Measurements from ENCODE around the gene REXO2. TPM values are rescaled to one million over a fixed set of nuclear protein-coding genes. Genes with fewer than 3 reads are reported as not detected.

Gene REXO2
- total RNA-seq, 4 donors from 2014 or later = 29.3 to 177 (median 91.2) TPM

DNA sequence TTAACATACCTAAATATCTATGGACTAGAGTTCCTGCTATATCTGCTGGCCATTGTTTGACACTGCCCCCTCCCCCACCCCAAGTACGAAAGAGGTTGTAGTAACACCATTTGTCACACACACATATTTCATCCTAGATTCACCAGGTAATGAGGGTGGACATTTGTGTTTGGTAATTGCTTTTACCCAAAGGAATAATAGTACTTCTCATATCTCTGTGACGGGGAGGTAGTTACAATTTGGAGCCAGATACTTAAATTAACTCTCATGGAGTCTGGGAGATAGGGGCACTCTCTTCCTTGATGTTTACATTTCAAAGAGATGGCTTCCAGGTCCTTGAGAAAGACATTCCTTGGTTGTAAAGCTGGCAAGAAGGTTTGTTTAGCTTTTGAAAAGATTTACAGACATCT, 38.7 kb downstream of the REXO2 start:
- intact Hi-C loops (cut with DNase I; ENCODE audit: low total_unique reads) = no loop called here
- no peak for DNase-seq
- Histone ChIP-seq H3K36me3 (no peaks in the 10 kb centered on the region), H3K9me3 (no peaks in the 10 kb centered on the region), H3K4me1 (peaks cover 0 to 5% of the 10 kb centered on the region in 2 donors), H3K27me3 (no peaks in the 10 kb centered on the region), H3K27ac (no peak overlapping the region), H3K4me3 (no peak overlapping the region)
- ATAC-seq = no peak
- TF ChIP-seq, protein P1, sequence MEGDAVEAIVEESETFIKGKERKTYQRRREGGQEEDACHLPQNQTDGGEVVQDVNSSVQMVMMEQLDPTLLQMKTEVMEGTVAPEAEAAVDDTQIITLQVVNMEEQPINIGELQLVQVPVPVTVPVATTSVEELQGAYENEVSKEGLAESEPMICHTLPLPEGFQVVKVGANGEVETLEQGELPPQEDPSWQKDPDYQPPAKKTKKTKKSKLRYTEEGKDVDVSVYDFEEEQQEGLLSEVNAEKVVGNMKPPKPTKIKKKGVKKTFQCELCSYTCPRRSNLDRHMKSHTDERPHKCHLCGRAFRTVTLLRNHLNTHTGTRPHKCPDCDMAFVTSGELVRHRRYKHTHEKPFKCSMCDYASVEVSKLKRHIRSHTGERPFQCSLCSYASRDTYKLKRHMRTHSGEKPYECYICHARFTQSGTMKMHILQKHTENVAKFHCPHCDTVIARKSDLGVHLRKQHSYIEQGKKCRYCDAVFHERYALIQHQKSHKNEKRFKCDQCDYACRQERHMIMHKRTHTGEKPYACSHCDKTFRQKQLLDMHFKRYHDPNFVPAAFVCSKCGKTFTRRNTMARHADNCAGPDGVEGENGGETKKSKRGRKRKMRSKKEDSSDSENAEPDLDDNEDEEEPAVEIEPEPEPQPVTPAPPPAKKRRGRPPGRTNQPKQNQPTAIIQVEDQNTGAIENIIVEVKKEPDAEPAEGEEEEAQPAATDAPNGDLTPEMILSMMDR (IDR thresholded peaks at IDR 0.05 in 4 of 5, conservative IDR thresholded peaks at IDR 0.05 in 1 of 5) = no peak
- no peak for TF ChIP-seq POLR2A (IDR thresholded peaks at IDR 0.05)
- in situ Hi-C loops (cut with MboI; ENCODE audit: low sequenced_read_pairs in 4 of 4) = no loop called here

DNA sequence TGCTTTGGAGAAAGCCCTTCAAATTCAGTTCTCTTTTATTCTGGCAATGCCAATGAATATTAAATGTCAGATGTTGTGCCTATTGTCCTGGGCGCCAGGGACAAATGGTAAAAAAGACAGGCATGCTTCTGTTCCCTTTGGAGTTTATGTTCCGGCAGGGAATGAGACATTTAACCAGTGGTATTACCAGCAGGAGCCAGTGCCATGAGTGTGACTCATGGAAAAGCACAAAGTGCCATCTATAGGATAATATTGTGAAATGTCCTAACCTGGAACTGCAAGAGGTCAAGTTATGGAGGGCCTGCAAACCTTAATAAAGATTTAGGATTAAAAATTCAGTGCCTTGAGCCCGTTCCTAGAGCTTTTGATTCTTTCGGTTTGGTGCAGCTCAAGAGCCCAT, 39.5 kb downstream of the REXO2 start:
- in situ Hi-C loops (cut with MboI; ENCODE audit: low sequenced_read_pairs in 4 of 4) (no loop called here), intact Hi-C loops (cut with DNase I; ENCODE audit: low total_unique reads) (no loop called here)
- DNase-seq (no peak), ATAC-seq (no peak)
- Histone ChIP-seq H3K9me3 (no peaks in the 10 kb centered on the region), H3K27ac (no peak overlapping the region), H3K4me1 (peaks cover 0 to 5% of the 10 kb centered on the region in 2 donors), H3K4me3 (no peak overlapping the region), H3K27me3 (no peaks in the 10 kb centered on the region), H3K36me3 (no peaks in the 10 kb centered on the region)
- TF ChIP-seq, protein P1 (IDR thresholded peaks at IDR 0.05 in 4 of 5, conservative IDR thresholded peaks at IDR 0.05 in 1 of 5) = no peak

DNA sequence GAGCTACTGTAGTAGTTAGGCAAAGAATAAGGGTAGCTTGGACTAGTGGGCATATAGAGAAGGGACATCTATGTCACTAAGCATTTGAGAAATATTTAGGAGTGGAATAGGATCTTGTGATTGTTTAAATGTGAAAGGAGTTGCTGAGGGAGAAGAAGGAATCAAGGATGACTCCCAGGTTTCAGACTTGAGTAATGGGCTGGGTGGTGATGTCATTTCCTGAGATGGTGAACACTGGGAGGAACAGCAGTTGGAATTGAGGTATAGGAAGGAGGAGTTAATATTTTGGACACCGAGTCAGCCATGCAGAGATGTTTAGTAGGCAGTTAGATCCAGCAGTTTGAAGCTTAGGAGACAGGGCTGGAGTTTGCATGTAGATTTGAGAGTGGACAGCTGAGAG, 40.1 kb downstream of the REXO2 start:
- intact Hi-C loops (cut with DNase I; ENCODE audit: low total_unique reads) = no loop called here
- no peaks in the 10 kb centered on the region for H3K36me3 ChIP-seq
- TF ChIP-seq POLR2A (IDR thresholded peaks at IDR 0.05) = no peak
- TF ChIP-seq, protein P1 (IDR thresholded peaks at IDR 0.05 in 4 of 5, conservative IDR thresholded peaks at IDR 0.05 in 1 of 5) = no peak
- H3K4me3 ChIP-seq = no peak overlapping the region
- ATAC-seq = no peak
- no peaks in the 10 kb centered on the region for H3K9me3 ChIP-seq
- H3K4me1 ChIP-seq = peaks cover 0 to 5% of the 10 kb centered on the region in 2 donors
- no peak for DNase-seq
- H3K27me3 ChIP-seq = no peaks in the 10 kb centered on the region
- in situ Hi-C loops (cut with MboI; ENCODE audit: low sequenced_read_pairs in 4 of 4) = no loop called here
- no peak overlapping the region for H3K27ac ChIP-seq

DNA sequence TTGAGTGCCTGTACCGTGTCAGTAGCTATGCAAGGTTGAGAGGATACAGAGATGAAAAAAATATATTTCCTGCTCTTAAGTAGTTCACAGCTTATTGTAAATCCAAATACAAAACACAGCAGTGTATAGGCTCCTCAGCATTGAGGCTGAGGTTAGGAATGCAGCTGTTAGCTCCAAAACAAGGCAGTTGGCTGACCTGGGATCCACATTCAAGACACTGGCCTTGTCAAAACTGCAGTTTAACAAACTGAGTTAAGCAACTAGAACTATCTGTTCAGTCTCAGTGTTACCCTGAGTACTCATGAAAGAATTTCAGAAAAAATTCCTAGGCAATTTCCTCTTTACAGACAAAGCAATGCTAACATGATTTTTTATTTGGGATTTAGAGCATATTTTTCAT, 42.8 kb downstream of the REXO2 start:
- Histone ChIP-seq H3K36me3 (no peaks in the 10 kb centered on the region), H3K27me3 (no peaks in the 10 kb centered on the region), H3K4me1 (peaks cover 0 to 5% of the 10 kb centered on the region in 2 donors), H3K9me3 (no peaks in the 10 kb centered on the region), H3K4me3 (no peak overlapping the region), H3K27ac (no peak overlapping the region)
- intact Hi-C loops (cut with DNase I; ENCODE audit: low total_unique reads) (no loop called here), in situ Hi-C loops (cut with MboI; ENCODE audit: low sequenced_read_pairs in 4 of 4) (no loop called here)
- ATAC-seq (no peak), DNase-seq (no peak)
- TF ChIP-seq, protein P1 (IDR thresholded peaks at IDR 0.05 in 4 of 5, conservative IDR thresholded peaks at IDR 0.05 in 1 of 5) = no peak
- no peak for TF ChIP-seq POLR2A (IDR thresholded peaks at IDR 0.05)

DNA sequence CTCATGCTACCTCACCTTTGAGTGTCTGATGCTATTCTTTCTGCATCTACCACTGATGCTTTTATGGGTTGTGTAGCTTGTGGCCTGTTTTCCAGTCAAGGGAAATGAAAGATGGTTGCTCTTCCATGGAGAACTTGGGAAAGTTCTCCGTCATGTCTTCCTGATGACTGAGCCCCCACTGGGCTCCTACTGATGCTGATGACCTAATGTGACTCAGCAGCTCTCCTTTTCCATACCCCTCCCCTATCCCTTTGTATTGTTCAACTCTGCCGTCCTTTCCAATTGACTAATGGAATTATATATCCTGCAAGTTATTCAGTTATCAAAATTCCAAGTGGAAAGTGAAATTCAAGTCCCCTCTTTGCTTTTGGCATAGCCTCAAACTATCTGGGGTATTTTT, 44.7 kb downstream of the REXO2 start:
- no peaks in the 10 kb centered on the region for H3K36me3 ChIP-seq
- no peaks in the 10 kb centered on the region for H3K27me3 ChIP-seq
- H3K4me3 ChIP-seq = no peak overlapping the region
- no peak for ATAC-seq
- no peak for DNase-seq
- intact Hi-C loops (cut with DNase I; ENCODE audit: low total_unique reads) (no loop called here), in situ Hi-C loops (cut with MboI; ENCODE audit: low sequenced_read_pairs in 4 of 4) (no loop called here)
- TF ChIP-seq, protein P1 (IDR thresholded peaks at IDR 0.05 in 4 of 5, conservative IDR thresholded peaks at IDR 0.05 in 1 of 5) = no peak
- TF ChIP-seq POLR2A (IDR thresholded peaks at IDR 0.05) = no peak
- no peaks in the 10 kb centered on the region for H3K9me3 ChIP-seq
- H3K4me1 ChIP-seq = no peaks in the 10 kb centered on the region
- no peak overlapping the region for H3K27ac ChIP-seq

All from gastrocnemius medialis (tissue), 4 donors.